H1 (cell line): ENCODE results near the gene ACBD5. TPM values are rescaled to one million over a fixed set of nuclear protein-coding genes. Genes with fewer than 3 reads are reported as not detected.

Experiments used
- CTCF ChIA-PET: fragments of 300-600 bp; sonication (Branson Sonifier 250); formaldehyde crosslinking; loops from one replicate; lab custom pipeline; 2021; ENCODE audit not compliant: partially characterized antibody; lab: Charles Lee
- POLR2A ChIA-PET: fragments of 300-600 bp; sonication (Branson Sonifier 250); formaldehyde crosslinking; loops from one replicate; lab custom pipeline; 2021; ENCODE audit warnings: inconsistent platforms; ENCODE audit not compliant: partially characterized antibody; lab: Charles Lee
- DNase-seq, 2 experiments: peaks; one replicate each; pipeline versions ENCODE4 v3.0.0 to v3.0.0-alpha.2; 2010 to 2022; ENCODE audit warnings: low spot score in 2 of 2, low read depth in 1 of 2, mixed read lengths in 1 of 2
- FAIRE-seq: peaks from 2 replicates; lab custom pipeline; 2011; peaks lifted over from hg19 to GRCh38; lab: Jason Lieb, UNC
- H2AFZ ChIP-seq: 2 replicates; pipeline ENCODE4 v1.8.1; 2012; ENCODE audit warnings: low read length, inconsistent platforms
- H2AK5ac ChIP-seq: 2 replicates; pipeline ENCODE4 v1.6.1; 2013; ENCODE audit warnings: low read depth, low read length
- H2BK120ac ChIP-seq: replicated peaks from 2 replicates; pipeline ENCODE3; 2013; ENCODE audit warnings: low read depth, low read length, inconsistent platforms
- H2BK12ac ChIP-seq: 2 replicates; pipeline ENCODE4 v1.6.1; 2013; ENCODE audit warnings: low read depth, low read length
- H2BK15ac ChIP-seq: 2 replicates; pipeline ENCODE4 v1.6.1; 2013; ENCODE audit warnings: low read length
- H2BK20ac ChIP-seq: 2 replicates; pipeline ENCODE4 v1.6.1; 2013; ENCODE audit warnings: low read length
- H2BK5ac ChIP-seq: 2 replicates; pipeline ENCODE4 v1.6.1; 2013; ENCODE audit warnings: low read depth, low read length
- H3K14ac ChIP-seq: 2 replicates; pipeline ENCODE4 v1.6.1; 2013; ENCODE audit warnings: inconsistent platforms; ENCODE audit not compliant: insufficient read length
- H3K18ac ChIP-seq: 2 replicates; pipeline ENCODE4 v1.6.1; 2013; ENCODE audit warnings: low read length; ENCODE audit errors: extremely low read depth
- H3K23ac ChIP-seq: 2 replicates; pipeline ENCODE4 v1.6.1; 2013; ENCODE audit warnings: inconsistent platforms; ENCODE audit not compliant: insufficient read length
- H3K23me2 ChIP-seq: 2 replicates; pipeline ENCODE4 v1.6.1; 2013; ENCODE audit warnings: low read depth, low read length
- H3K27ac ChIP-seq: 2 replicates; pipeline ENCODE4 v1.6.1; 2011; ENCODE audit warnings: low read depth, low read length, inconsistent platforms
- H3K27me3 ChIP-seq, 4 experiments: replicated peaks in 1 of 4; 1 replicate in 1 of 4; 2 replicates in 3 of 4; pipeline versions ENCODE4 v1.6.1 to v1.8.1; 2011 to 2013; ENCODE audit warnings: low read length in 3 of 4, mild to moderate bottlenecking in 3 of 4, inconsistent platforms in 2 of 4, mixed read lengths in 2 of 4, moderate library complexity in 1 of 4; ENCODE audit not compliant: control insufficient read depth in 3 of 4, insufficient read depth in 3 of 4; ENCODE audit errors: extremely low read depth in 1 of 4
- H3K36me3 ChIP-seq, 4 experiments: 2 replicates each; pipeline versions ENCODE4 v1.6.1 to v1.8.1; 2011 to 2013; ENCODE audit warnings: mild to moderate bottlenecking in 4 of 4, low read length in 3 of 4, moderate library complexity in 2 of 4, control low read depth in 1 of 4, inconsistent platforms in 1 of 4; ENCODE audit not compliant: insufficient read depth in 4 of 4, control insufficient read depth in 2 of 4
- H3K4ac ChIP-seq: replicated peaks from 2 replicates; pipeline ENCODE3; 2013; ENCODE audit warnings: low read length, low read depth, mixed read lengths, inconsistent platforms; ENCODE audit not compliant: insufficient read length
- H3K4me1 ChIP-seq, 4 experiments: replicated peaks in 1 of 4; 1 replicate in 1 of 4; 2 replicates in 3 of 4; pipeline versions ENCODE4 v1.6.1 to v1.8.1; 2011 to 2013; ENCODE audit warnings: low read length in 3 of 4, inconsistent platforms in 2 of 4, mixed read lengths in 1 of 4; ENCODE audit not compliant: insufficient read depth in 4 of 4, control insufficient read depth in 3 of 4
- H3K4me2 ChIP-seq, 2 experiments: 2 replicates each; pipeline versions ENCODE4 v1.6.1 to v1.8.1; 2011 to 2013; ENCODE audit warnings: low read depth in 2 of 2, low read length in 2 of 2, control low read depth in 1 of 2, inconsistent platforms in 1 of 2, mild to moderate bottlenecking in 1 of 2; ENCODE audit not compliant: insufficient read depth in 1 of 2
- H3K4me3 ChIP-seq, 4 experiments: fragments of 200-600, 300-600 bp in 1 of 4; sonication (generic), shearing (Covaris generic), sonication (Bioruptor Twin) in 1 of 4; 2 replicates each; pipeline versions ENCODE4 v1.5.1 to v1.8.1; 2011 to 2016; ENCODE audit warnings: low read length in 4 of 4, low read depth in 3 of 4, control low read depth in 2 of 4, inconsistent platforms in 2 of 4, mild to moderate bottlenecking in 2 of 4, mixed read lengths in 1 of 4, moderate library complexity in 1 of 4; ENCODE audit not compliant: insufficient read depth in 2 of 4; ENCODE audit errors: extremely low read depth in 1 of 4
- H3K56ac ChIP-seq: replicated peaks from 2 replicates; pipeline ENCODE3; 2013; ENCODE audit warnings: low read depth, mild to moderate bottlenecking, mixed read lengths, low read length, inconsistent platforms; ENCODE audit not compliant: insufficient read length
- H3K79me1 ChIP-seq: 2 replicates; pipeline ENCODE4 v1.6.1; 2013; ENCODE audit warnings: low read depth, low read length, control low read depth
- H3K79me2 ChIP-seq, 2 experiments: 2 replicates each; pipeline versions ENCODE4 v1.6.1 to v1.8.1; 2012 to 2013; ENCODE audit warnings: low read length in 2 of 2, mild to moderate bottlenecking in 2 of 2, inconsistent platforms in 1 of 2; ENCODE audit not compliant: insufficient read depth in 2 of 2, control insufficient read depth in 1 of 2
- H3K9ac ChIP-seq, 4 experiments: replicated peaks in 1 of 4; 1 replicate in 1 of 4; 2 replicates in 3 of 4; pipeline versions ENCODE4 v1.6.1 to v1.8.1; 2011 to 2013; ENCODE audit warnings: low read depth in 3 of 4, low read length in 3 of 4, control low read depth in 2 of 4, mild to moderate bottlenecking in 2 of 4, moderate library complexity in 2 of 4, inconsistent platforms in 1 of 4; ENCODE audit errors: extremely low read depth in 1 of 4
- H3K9me3 ChIP-seq, 2 experiments: 2 replicates each; pipeline versions ENCODE4 v1.6.1 to v1.8.1; 2012 to 2013; ENCODE audit warnings: mild to moderate bottlenecking in 2 of 2, moderate library complexity in 2 of 2, control low read depth in 1 of 2, inconsistent platforms in 1 of 2, low read depth in 1 of 2, low read length in 1 of 2, mixed read lengths in 1 of 2; ENCODE audit not compliant: insufficient read depth in 2 of 2
- H4K20me1 ChIP-seq, 2 experiments: replicated peaks in 1 of 2; 2 replicates each; pipeline versions ENCODE3 to v1.8.1; 2011 to 2013; ENCODE audit warnings: inconsistent platforms in 2 of 2, low read length in 2 of 2, mild to moderate bottlenecking in 1 of 2; ENCODE audit not compliant: insufficient read depth in 2 of 2, control insufficient read depth in 1 of 2
- H4K5ac ChIP-seq: 2 replicates; pipeline ENCODE4 v1.6.1; 2013; ENCODE audit warnings: low read length, low read depth, mixed read lengths, inconsistent platforms; ENCODE audit not compliant: insufficient read length
- H4K8ac ChIP-seq: 2 replicates; pipeline ENCODE4 v1.8.0; 2013; ENCODE audit warnings: mild to moderate bottlenecking, moderate library complexity, low read length, inconsistent platforms; ENCODE audit not compliant: insufficient read depth; ENCODE audit errors: extremely low read depth
- H4K91ac ChIP-seq: replicated peaks from 2 replicates; pipeline ENCODE3; 2013; ENCODE audit warnings: low read length, mixed read lengths, inconsistent platforms; ENCODE audit not compliant: insufficient read length
- ASH2L ChIP-seq: fragments of 200-600, 300-600 bp; sonication (generic); IDR thresholded peaks from one replicate; pipeline ENCODE4 v1.7.1; 2017; ENCODE audit warnings: low read length
- BCL11A ChIP-seq, 2 experiments: IDR thresholded peaks; one replicate each; pipeline ENCODE4 v1.6.1; 2011; ENCODE audit warnings: low read depth in 2 of 2, low read length in 2 of 2, mild to moderate bottlenecking in 2 of 2
- CHD2 ChIP-seq: IDR thresholded peaks from 2 replicates; pipeline ENCODE4 v1.6.1; 2012; ENCODE audit warnings: low read length, improper control_type of control experiment
- EP300 ChIP-seq, 2 experiments: IDR thresholded peaks; 1 replicate in 1 of 2; 2 replicates in 1 of 2; pipeline ENCODE4 v1.6.1; 2011 to 2012; ENCODE audit warnings: low read depth in 2 of 2, low read length in 2 of 2, mild to moderate bottlenecking in 2 of 2, borderline replicate concordance in 1 of 2, inconsistent platforms in 1 of 2, moderate library complexity in 1 of 2
- FOSL1 ChIP-seq: IDR thresholded peaks from 2 replicates; pipeline ENCODE4 v1.6.1; 2011; ENCODE audit warnings: mild to moderate bottlenecking, low read depth, low read length, moderate library complexity; ENCODE audit not compliant: insufficient read depth
- KDM4A ChIP-seq: IDR thresholded peaks from one replicate; pipeline ENCODE4 v1.7.1; 2012; ENCODE audit warnings: low read depth, mild to moderate bottlenecking, moderate library complexity, low read length, inconsistent platforms; ENCODE audit not compliant: severe bottlenecking
- KDM5A ChIP-seq: fragments of 200-600 bp; IDR thresholded peaks from 2 replicates; pipeline ENCODE4 v1.7.1; 2012; ENCODE audit warnings: mild to moderate bottlenecking, low read length, inconsistent platforms, mixed read lengths
- MAFK ChIP-seq: IDR thresholded peaks from 2 replicates; pipeline ENCODE4 v1.6.1; 2012; ENCODE audit warnings: low read depth, mild to moderate bottlenecking, improper control_type of control experiment, low read length
- MAX ChIP-seq: IDR thresholded peaks from 2 replicates; pipeline ENCODE4 v1.6.1; 2012; ENCODE audit warnings: inconsistent platforms
- RBBP5 ChIP-seq: IDR thresholded peaks from 2 replicates; pipeline ENCODE4 v1.7.1; 2012; ENCODE audit warnings: low read depth, mild to moderate bottlenecking, inconsistent platforms, low read length, moderate library complexity, borderline replicate concordance
- RXRA ChIP-seq: IDR thresholded peaks from 2 replicates; pipeline ENCODE4 v1.6.1; 2011; ENCODE audit warnings: low read depth, mild to moderate bottlenecking, low read length, moderate library complexity; ENCODE audit not compliant: insufficient read depth
- SIN3A ChIP-seq, 2 experiments: IDR thresholded peaks in 1 of 2; conservative IDR thresholded peaks in 1 of 2; 2 replicates each; pipeline ENCODE4 v1.6.1; 2011 to 2012; ENCODE audit warnings: low read length in 2 of 2, improper control_type of control experiment in 1 of 2, low read depth in 1 of 2, mild to moderate bottlenecking in 1 of 2
- SIX5 ChIP-seq: IDR thresholded peaks from 2 replicates; pipeline ENCODE4 v1.6.1; 2011; ENCODE audit warnings: mild to moderate bottlenecking, low read depth, low read length
- SP1 ChIP-seq: IDR thresholded peaks from 2 replicates; pipeline ENCODE4 v1.6.1; 2011; ENCODE audit warnings: low read depth, low read length
- SRF ChIP-seq: IDR thresholded peaks from 2 replicates; pipeline ENCODE4 v1.6.1; 2011; ENCODE audit warnings: mild to moderate bottlenecking, low read depth, low read length, moderate library complexity
- WGBS, 2 experiments: shearing (Covaris generic) in 1 of 2; methylation state at CpG; one replicate each; pipeline versions ENCODE4 v1.1.6 to v1.1.7; 2013 to 2015; ENCODE audit warnings: low lambda C conversion rate in 2 of 2, mixed read lengths in 2 of 2, inconsistent platforms in 1 of 2, low coverage in 1 of 2, missing lambda C conversion rate in 1 of 2; ENCODE audit not compliant: insufficient replicate concordance in 2 of 2, insufficient coverage in 1 of 2, insufficient read length in 1 of 2; ENCODE audit errors: extremely low coverage in 1 of 2, missing lambda C conversion rate in 1 of 2; 5-methylcytosine and 5-hydroxymethylcytosine counted together
- polyA plus RNA-seq, 7 experiments: library from polyadenylated mRNA; depleted of rRNA in 3 of 7; stranded (reverse) in 5 of 7; unstranded in 2 of 7; fragments of >200 nt in 5 of 7; fragments of 200-250 nt in 2 of 7; gene quantifications; 1 replicate in 5 of 7; 2 replicates in 1 of 7; 4 replicates in 1 of 7; pipeline versions ENCODE4 v1.2.1 to v1.2.3, GENCODE V29; 2011 to 2013; ENCODE audit warnings: missing spikeins in 2 of 7, mixed read lengths in 2 of 7
- total RNA-seq: library from RNA; stranded (reverse); fragmentation: NEBNext Ultra II Directional; extraction: Animal tissue kit (Norgen Biotek cat#: 25700); gene quantifications from 2 replicates; pipeline ENCODE4 v1.2.1, GENCODE V29; 2021

Gene ACBD5
- total and polyA plus RNA-seq, 2 of the 8 experiments (the other 6 are each of a cell fraction or from before 2014, with no cell fraction given) = 4.6 to 15.9 TPM

- H2BK20ac ChIP-seq = no peak overlapping the region
- H3K56ac ChIP-seq = no peak overlapping the region
- H3K14ac ChIP-seq = no peak overlapping the region
- H2AFZ ChIP-seq = no peak overlapping the region
- H2BK15ac ChIP-seq = no peak overlapping the region
- no peak overlapping the region for H3K18ac ChIP-seq
- H3K23me2 ChIP-seq = peaks cover 4% of the 10 kb centered on the region
- ChIA-PET CTCF (interaction anchor here (0.9 kb wide), 1 partner anchor 24 kb away, joined by 3 read pairs; no protein-coding TSS in a partner anchor), POLR2A (no interaction called here)
- H2BK5ac ChIP-seq = no peak overlapping the region
- H3K4me3 ChIP-seq = no peak overlapping the region
- H2AK5ac ChIP-seq = no peak overlapping the region
- H3K79me1 ChIP-seq = no peaks in the 10 kb centered on the region
- H3K27ac ChIP-seq = no peak overlapping the region
- peaks cover 0 to 4% of the 10 kb centered on the region in 2 experiments; a peak in 1 of 4 replicates for H3K9me3 ChIP-seq
- H4K20me1 ChIP-seq = no peaks in the 10 kb centered on the region
- H3K9ac ChIP-seq = no peak overlapping the region
- WGBS, 2 experiments = 88% methylated on average over 4 of the region's 4 CpGs; no CpG with 5 or more reads in 1 of the 2 experiments
- DNase-seq = no peak
- H3K4ac ChIP-seq = no peak overlapping the region
- H3K4me1 ChIP-seq = peaks cover 0 to 9% (median 2%) of the 10 kb centered on the region in 4 experiments; a peak in 5 of 7 replicates
- no peak overlapping the region for H2BK120ac ChIP-seq
- no peaks in the 10 kb centered on the region; a peak in 1 of 7 replicates for H3K27me3 ChIP-seq
- no peak overlapping the region for H3K23ac ChIP-seq
- no peaks in the 10 kb centered on the region for H3K36me3 ChIP-seq
- no peak overlapping the region for H3K4me2 ChIP-seq
- FAIRE-seq = no peak
- no peak overlapping the region for H2BK12ac ChIP-seq
- H4K91ac ChIP-seq = no peak overlapping the region
- H4K8ac ChIP-seq = no peak overlapping the region
- no peak overlapping the region for H4K5ac ChIP-seq
- H3K79me2 ChIP-seq = no peaks in the 10 kb centered on the region
- TF ChIP-seq MAFK (no peak), BCL11A (IDR thresholded peaks at IDR 0.05; ENCODE audit: low read depth in 2 of 2, low read length in 2 of 2) (no peak), KDM4A (no peak), KDM5A (no peak), EP300 (IDR thresholded peaks at IDR 0.05; ENCODE audit: borderline replicate concordance in 1 of 2, low read depth in 2 of 2, low read length in 2 of 2) (no peak), SRF (no peak), MAX (no peak), RXRA (no peak), SP1 (no peak), RBBP5 (no peak), SIX5 (no peak), ASH2L (no peak), SIN3A (conservative IDR thresholded peaks at IDR 0.05 in 1 of 2, IDR thresholded peaks at IDR 0.05 in 1 of 2; ENCODE audit: low read depth in 1 of 2, low read length in 2 of 2) (no peak), FOSL1 (no peak), CHD2 (no peak)
Measured at GRCh38 chr10:27248215-27248614, 7.6 kb upstream of the ACBD5 start.
